Peyer's patch (tissue), 4 donors: ENCODE measurements around the gene RUNX1.

Experiments used
- CTCF ChIP-seq, 6 experiments: fragments of 450-650 bp in 4 of 6; fragments of 200-600 bp in 2 of 6; sonication (generic) in 1 of 6; IDR thresholded peaks; one replicate each; pipeline ENCODE4 v1.5.1; 2017 to 2019; ENCODE audit warnings: antibody characterized with exemption in 6 of 6, mild to moderate bottlenecking in 3 of 6, moderate library complexity in 1 of 6
- POLR2A ChIP-seq, 2 donors: fragments of 450-650 bp; IDR thresholded peaks; one replicate each; pipeline ENCODE4 v1.5.1; 2017; ENCODE audit warnings: antibody characterized with exemption in 2 of 2, mild to moderate bottlenecking in 2 of 2, moderate library complexity in 2 of 2

- TF ChIP-seq POLR2A (IDR thresholded peaks at IDR 0.05), result no peak
- TF ChIP-seq CTCF (IDR thresholded peaks at IDR 0.05), result no peak
Observed at GRCh38 chr21:34867785-34868184, 181.3 kb downstream of the RUNX1 start.
